HepG2 (cell line): ENCODE measurements around the gene ATP5MC2. TPM values are rescaled to one million over a fixed set of nuclear protein-coding genes. Genes with fewer than 3 reads are reported as not detected.

ENCODE experiments used
- ASH2L ChIP-seq: fragments of 300-600, 200-600 bp; sonication (generic); IDR thresholded peaks from 2 replicates; pipeline ENCODE4 v1.7.0; 2017; ENCODE audit warnings: low read depth, mild to moderate bottlenecking, moderate library complexity, mixed read lengths, low read length; ENCODE audit not compliant: insufficient read length
- ERF ChIP-seq: IDR thresholded peaks from 2 replicates; pipeline ENCODE4 v1.6.1; 2018; ENCODE audit warnings: missing biosample characterization, missing genetic modification reagents
- KAT7 ChIP-seq: IDR thresholded peaks from 2 replicates; pipeline ENCODE4 v1.6.1; 2018; ENCODE audit warnings: borderline replicate concordance, missing compliant biosample characterization
- SMARCC2 ChIP-seq: fragments of 450-650 bp; IDR thresholded peaks from 2 replicates; pipeline ENCODE4 v1.6.1; 2017; ENCODE audit warnings: antibody characterized with exemption, mild to moderate bottlenecking
- SRY ChIP-seq: sonication (generic); formaldehyde crosslinking; IDR thresholded peaks from 2 replicates; pipeline ENCODE4 v1.8.0; 2022; ENCODE audit warnings: mild to moderate bottlenecking, missing genetic modification reagents
- SSRP1 ChIP-seq: IDR thresholded peaks from 2 replicates; pipeline ENCODE4 v1.6.1; 2016; ENCODE audit warnings: control low read depth
- WIZ ChIP-seq: sonication (generic); formaldehyde crosslinking; IDR thresholded peaks from 2 replicates; pipeline ENCODE4 v1.5.1; 2020; ENCODE audit warnings: mild to moderate bottlenecking, missing genetic modification reagents
- ZNF230 ChIP-seq: sonication (generic); formaldehyde crosslinking; IDR thresholded peaks from 2 replicates; pipeline ENCODE4 v1.4.0; 2020; ENCODE audit warnings: mild to moderate bottlenecking, missing genetic modification reagents
- ZNF687 ChIP-seq: sonication (generic); formaldehyde crosslinking; IDR thresholded peaks from 2 replicates; pipeline ENCODE4 v1.5.1; 2020; ENCODE audit warnings: mild to moderate bottlenecking, missing genetic modification reagents, moderate library complexity
- ZNF746 ChIP-seq: sonication (generic); formaldehyde crosslinking; IDR thresholded peaks from 2 replicates; pipeline ENCODE4 v1.8.0; 2022; ENCODE audit warnings: mild to moderate bottlenecking, missing genetic modification reagents
- ZNF768 ChIP-seq: sonication (generic); formaldehyde crosslinking; IDR thresholded peaks from 2 replicates; pipeline ENCODE4 v1.4.0; 2020; ENCODE audit warnings: missing genetic modification reagents
- ZNF841 ChIP-seq: sonication (generic); formaldehyde crosslinking; IDR thresholded peaks from 2 replicates; pipeline ENCODE4 v1.8.1; 2023; ENCODE audit warnings: missing genetic modification reagents, borderline replicate concordance
- polyA plus RNA-seq, 8 experiments: library from polyadenylated mRNA; depleted of rRNA in 3 of 8; stranded (reverse) in 7 of 8; unstranded in 1 of 8; fragments of >200 nt; fragmentation: Illumina TruSeq in 4 of 8; extraction: Trizol in 4 of 8; gene quantifications; 2 replicates each; pipeline versions ENCODE4 v1.2.1 to v1.2.3, GENCODE V29; 2011 to 2016; ENCODE audit warnings: low read depth in 4 of 8, missing spikeins in 1 of 8, mixed read lengths in 1 of 8; ENCODE audit not compliant: insufficient read depth in 1 of 8
- total RNA-seq, 5 experiments: library from RNA; depleted of rRNA; stranded (reverse); fragments of >200 nt; fragmentation: Illumina TruSeq; extraction: Trizol; gene quantifications; 2 replicates each; pipeline ENCODE4 v1.2.3, GENCODE V29; 2016; ENCODE audit warnings: low read depth in 1 of 5
- TF ChIP-seq, protein P1 (sequence below): sonication (generic); formaldehyde crosslinking; IDR thresholded peaks from 2 replicates; pipeline ENCODE4 v1.5.0; 2020; ENCODE audit warnings: mild to moderate bottlenecking, missing genetic modification reagents
- TF ChIP-seq, protein P2 (sequence below): sonication (generic); formaldehyde crosslinking; IDR thresholded peaks from 2 replicates; pipeline ENCODE4 v1.5.0; 2020; ENCODE audit warnings: mild to moderate bottlenecking, missing genetic modification reagents
- TF ChIP-seq, protein P3 (sequence below): sonication (generic); formaldehyde crosslinking; IDR thresholded peaks from 2 replicates; pipeline ENCODE4 v1.5.1; 2020; ENCODE audit warnings: missing genetic modification reagents, mild to moderate bottlenecking, borderline replicate concordance

Gene ATP5MC2
- total and polyA plus RNA-seq, 2 of the 13 experiments (the other 11 are each of a cell fraction or from before 2014, with no cell fraction given): 230 to 257 TPM

DNA sequence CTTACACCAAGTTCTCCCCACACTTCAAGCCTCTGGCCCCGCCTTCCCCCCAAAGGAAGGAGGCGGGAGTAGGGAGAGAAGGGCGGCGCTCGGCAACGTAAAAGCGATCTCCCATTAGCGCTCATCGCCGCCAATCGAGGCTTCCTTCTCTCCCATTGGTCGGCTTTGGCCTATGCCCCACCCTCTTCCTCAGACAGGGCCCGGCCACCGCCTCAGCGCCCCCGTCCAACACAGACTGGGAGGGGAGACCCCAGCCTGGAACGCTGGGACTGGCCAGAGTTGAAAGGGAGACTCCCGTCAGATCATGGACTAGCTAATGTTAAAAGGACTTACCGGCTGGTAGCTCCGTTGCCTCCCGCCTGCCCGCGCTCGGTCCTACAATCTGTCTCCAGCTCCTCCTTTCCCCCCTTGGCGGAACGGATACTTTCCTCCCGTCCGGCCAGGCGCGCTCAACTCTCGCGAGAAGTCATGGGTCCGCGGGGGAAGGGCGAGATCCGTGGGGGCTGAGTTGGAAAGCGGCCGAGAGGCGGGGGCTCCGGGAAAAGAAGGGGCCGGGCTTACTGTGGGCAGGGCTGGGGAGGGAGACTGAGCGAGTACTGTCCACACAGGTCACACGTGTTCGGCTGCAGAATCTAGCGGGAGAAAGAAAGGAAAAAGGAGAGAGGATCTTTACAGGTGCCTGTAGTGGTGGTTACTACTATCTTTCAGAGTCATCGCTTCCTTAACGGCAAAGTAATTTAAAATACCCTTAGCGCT, 49.8 kb downstream of the ATP5MC2 start, which contains the start of gene ATF7 (continued):
- TF ChIP-seq WIZ (CRISPR knock-in tag) (no peak), ZNF687 (CRISPR knock-in tag) (peak; percentile 91), SMARCC2 (no peak), SSRP1 (CRISPR knock-in tag) (no peak), KAT7 (no peak), ERF (CRISPR knock-in tag) (peak; percentile 18; the same call in 1 of the 2 replicates), ZNF841 (no peak), ZNF768 (CRISPR knock-in tag) (no peak), ZNF230 (CRISPR knock-in tag) (0 out of 2 replicates have a peak, but pooled peaks have one; percentile 28), SRY (CRISPR knock-in tag) (peak; percentile 95; the same call in 1 of the 2 replicates), ASH2L (peak; percentile 92), ZNF746 (CRISPR knock-in tag) (peak; percentile 81; the same call in 1 of the 2 replicates)
- TF ChIP-seq, protein P1, sequence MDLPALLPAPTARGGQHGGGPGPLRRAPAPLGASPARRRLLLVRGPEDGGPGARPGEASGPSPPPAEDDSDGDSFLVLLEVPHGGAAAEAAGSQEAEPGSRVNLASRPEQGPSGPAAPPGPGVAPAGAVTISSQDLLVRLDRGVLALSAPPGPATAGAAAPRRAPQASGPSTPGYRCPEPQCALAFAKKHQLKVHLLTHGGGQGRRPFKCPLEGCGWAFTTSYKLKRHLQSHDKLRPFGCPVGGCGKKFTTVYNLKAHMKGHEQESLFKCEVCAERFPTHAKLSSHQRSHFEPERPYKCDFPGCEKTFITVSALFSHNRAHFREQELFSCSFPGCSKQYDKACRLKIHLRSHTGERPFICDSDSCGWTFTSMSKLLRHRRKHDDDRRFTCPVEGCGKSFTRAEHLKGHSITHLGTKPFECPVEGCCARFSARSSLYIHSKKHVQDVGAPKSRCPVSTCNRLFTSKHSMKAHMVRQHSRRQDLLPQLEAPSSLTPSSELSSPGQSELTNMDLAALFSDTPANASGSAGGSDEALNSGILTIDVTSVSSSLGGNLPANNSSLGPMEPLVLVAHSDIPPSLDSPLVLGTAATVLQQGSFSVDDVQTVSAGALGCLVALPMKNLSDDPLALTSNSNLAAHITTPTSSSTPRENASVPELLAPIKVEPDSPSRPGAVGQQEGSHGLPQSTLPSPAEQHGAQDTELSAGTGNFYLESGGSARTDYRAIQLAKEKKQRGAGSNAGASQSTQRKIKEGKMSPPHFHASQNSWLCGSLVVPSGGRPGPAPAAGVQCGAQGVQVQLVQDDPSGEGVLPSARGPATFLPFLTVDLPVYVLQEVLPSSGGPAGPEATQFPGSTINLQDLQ: no peak
- TF ChIP-seq, protein P2, sequence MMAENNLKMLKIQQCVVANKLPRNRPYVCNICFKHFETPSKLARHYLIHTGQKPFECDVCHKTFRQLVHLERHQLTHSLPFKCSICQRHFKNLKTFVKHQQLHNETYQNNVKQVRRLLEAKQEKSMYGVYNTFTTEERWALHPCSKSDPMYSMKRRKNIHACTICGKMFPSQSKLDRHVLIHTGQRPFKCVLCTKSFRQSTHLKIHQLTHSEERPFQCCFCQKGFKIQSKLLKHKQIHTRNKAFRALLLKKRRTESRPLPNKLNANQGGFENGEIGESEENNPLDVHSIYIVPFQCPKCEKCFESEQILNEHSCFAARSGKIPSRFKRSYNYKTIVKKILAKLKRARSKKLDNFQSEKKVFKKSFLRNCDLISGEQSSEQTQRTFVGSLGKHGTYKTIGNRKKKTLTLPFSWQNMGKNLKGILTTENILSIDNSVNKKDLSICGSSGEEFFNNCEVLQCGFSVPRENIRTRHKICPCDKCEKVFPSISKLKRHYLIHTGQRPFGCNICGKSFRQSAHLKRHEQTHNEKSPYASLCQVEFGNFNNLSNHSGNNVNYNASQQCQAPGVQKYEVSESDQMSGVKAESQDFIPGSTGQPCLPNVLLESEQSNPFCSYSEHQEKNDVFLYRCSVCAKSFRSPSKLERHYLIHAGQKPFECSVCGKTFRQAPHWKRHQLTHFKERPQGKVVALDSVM: peak; percentile 47
- TF ChIP-seq, protein P3, sequence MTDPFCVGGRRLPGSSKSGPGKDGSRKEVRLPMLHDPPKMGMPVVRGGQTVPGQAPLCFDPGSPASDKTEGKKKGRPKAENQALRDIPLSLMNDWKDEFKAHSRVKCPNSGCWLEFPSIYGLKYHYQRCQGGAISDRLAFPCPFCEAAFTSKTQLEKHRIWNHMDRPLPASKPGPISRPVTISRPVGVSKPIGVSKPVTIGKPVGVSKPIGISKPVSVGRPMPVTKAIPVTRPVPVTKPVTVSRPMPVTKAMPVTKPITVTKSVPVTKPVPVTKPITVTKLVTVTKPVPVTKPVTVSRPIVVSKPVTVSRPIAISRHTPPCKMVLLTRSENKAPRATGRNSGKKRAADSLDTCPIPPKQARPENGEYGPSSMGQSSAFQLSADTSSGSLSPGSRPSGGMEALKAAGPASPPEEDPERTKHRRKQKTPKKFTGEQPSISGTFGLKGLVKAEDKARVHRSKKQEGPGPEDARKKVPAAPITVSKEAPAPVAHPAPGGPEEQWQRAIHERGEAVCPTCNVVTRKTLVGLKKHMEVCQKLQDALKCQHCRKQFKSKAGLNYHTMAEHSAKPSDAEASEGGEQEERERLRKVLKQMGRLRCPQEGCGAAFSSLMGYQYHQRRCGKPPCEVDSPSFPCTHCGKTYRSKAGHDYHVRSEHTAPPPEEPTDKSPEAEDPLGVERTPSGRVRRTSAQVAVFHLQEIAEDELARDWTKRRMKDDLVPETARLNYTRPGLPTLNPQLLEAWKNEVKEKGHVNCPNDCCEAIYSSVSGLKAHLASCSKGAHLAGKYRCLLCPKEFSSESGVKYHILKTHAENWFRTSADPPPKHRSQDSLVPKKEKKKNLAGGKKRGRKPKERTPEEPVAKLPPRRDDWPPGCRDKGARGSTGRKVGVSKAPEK: no peak
